ENCODE data around the gene TPGS2. TPM values are rescaled to one million over a fixed set of nuclear protein-coding genes. Genes with fewer than 3 reads are reported as not detected.

The TPGS2 gene
- total RNA-seq, 1 donor from 2014 or later = 57.6 TPM

DNA sequence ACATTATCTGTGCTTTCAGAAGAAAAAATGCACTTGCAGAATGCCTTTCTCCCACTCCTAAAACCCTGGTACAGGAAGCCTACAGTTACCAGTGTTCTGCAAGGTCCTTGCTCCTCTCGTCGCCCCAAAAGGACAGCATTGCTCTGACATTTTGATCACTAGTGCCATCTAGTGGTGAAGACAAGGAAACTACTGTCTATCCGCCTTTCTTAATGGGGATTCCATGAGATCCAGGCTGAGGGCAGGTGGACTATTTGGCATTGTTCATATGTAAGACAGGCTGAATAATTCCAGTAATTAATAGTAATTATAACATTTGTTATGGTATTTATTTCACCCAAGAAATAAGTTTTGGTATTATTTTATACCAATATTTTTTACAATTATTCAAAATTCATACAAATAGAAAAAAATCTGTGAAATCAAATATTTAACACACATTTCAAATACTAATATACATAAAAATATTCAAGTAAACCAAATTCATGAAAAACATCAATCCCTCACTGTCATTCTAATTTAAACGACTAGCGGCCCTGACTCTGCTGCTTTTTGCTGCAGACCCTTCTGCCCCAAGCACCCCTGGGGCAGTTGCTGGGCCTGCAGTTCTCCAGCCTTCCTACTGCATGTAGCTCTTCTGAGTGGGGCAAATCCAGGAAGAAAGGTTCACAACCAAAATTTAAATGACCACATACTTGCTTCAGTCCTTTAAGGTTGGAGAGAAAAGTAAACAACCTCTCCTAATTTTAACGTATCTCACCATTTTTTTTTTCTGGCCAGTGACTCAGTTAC is 19.0 kb downstream of the TPGS2 start:
- TF ChIP-seq, protein P1, sequence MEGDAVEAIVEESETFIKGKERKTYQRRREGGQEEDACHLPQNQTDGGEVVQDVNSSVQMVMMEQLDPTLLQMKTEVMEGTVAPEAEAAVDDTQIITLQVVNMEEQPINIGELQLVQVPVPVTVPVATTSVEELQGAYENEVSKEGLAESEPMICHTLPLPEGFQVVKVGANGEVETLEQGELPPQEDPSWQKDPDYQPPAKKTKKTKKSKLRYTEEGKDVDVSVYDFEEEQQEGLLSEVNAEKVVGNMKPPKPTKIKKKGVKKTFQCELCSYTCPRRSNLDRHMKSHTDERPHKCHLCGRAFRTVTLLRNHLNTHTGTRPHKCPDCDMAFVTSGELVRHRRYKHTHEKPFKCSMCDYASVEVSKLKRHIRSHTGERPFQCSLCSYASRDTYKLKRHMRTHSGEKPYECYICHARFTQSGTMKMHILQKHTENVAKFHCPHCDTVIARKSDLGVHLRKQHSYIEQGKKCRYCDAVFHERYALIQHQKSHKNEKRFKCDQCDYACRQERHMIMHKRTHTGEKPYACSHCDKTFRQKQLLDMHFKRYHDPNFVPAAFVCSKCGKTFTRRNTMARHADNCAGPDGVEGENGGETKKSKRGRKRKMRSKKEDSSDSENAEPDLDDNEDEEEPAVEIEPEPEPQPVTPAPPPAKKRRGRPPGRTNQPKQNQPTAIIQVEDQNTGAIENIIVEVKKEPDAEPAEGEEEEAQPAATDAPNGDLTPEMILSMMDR (IDR thresholded peaks at IDR 0.05) = peak; percentile 89
- Histone ChIP-seq H3K9me3 (no peaks in the 10 kb centered on the region), H3K27me3 (no peaks in the 10 kb centered on the region), H3K36me3 (peaks cover 42% of the 10 kb centered on the region), H3K27ac (no peak overlapping the region), H3K4me1 (no peaks in the 10 kb centered on the region), H3K4me3 (no peak overlapping the region)
- intact Hi-C loops (cut with DNase I) = no loop called here
- ATAC-seq = peak; percentile 96
- no peak for DNase-seq

DNA sequence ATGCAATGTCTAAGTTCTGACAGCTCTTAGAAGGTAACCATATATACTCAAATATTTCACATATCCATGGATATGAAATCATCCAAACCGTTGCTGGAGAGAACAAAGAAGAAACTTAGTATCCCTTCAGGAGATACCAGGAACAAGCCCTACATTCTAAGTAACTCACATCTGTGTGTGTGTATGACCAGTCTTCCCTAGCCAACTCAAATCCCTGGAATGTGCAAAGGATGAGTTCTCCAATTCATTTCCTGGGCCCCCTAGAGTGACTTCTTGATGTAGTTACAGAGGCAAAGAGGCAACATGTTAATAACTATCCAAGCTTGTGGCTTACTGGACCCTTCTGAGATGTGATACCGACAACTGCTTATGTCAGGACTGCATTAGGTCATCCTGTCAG is 20.1 kb downstream of the TPGS2 start:
- Histone ChIP-seq H3K27ac (no peak overlapping the region), H3K9me3 (no peaks in the 10 kb centered on the region), H3K4me1 (no peaks in the 10 kb centered on the region), H3K4me3 (no peak overlapping the region), H3K27me3 (no peaks in the 10 kb centered on the region), H3K36me3 (peaks cover 51% of the 10 kb centered on the region)
- ATAC-seq (no peak), DNase-seq (no peak)
- TF ChIP-seq, protein P1 (IDR thresholded peaks at IDR 0.05) = no peak
- intact Hi-C loops (cut with DNase I) = no loop called here

DNA sequence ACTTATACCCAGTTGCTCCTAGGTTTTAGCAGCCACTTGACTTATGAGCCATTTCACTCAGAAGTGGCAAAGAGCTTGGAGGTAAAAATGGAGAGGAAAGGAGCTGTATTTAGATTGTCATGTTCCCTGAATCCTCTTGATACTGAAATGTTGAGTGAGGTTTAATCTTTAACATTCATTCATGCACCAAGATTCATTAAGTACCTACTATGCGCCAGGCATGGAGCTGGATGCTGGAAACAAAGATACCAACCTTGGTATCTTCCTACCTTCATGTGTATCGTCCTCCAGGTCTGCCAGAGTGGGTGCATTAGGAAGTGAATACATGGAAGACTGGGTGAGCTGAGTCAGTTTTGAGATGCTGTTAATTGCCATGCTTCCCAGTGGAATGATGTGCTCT is 23.7 kb downstream of the TPGS2 start:
- DNase-seq (no peak), ATAC-seq (no peak)
- intact Hi-C loops (cut with DNase I) = no loop called here
- TF ChIP-seq, protein P1 (IDR thresholded peaks at IDR 0.05) = no peak
- H3K9me3 ChIP-seq = no peaks in the 10 kb centered on the region
- no peaks in the 10 kb centered on the region for H3K4me1 ChIP-seq
- no peak overlapping the region for H3K27ac ChIP-seq
- no peaks in the 10 kb centered on the region for H3K27me3 ChIP-seq
- H3K4me3 ChIP-seq = no peak overlapping the region
- peaks cover 67% of the 10 kb centered on the region for H3K36me3 ChIP-seq

DNA sequence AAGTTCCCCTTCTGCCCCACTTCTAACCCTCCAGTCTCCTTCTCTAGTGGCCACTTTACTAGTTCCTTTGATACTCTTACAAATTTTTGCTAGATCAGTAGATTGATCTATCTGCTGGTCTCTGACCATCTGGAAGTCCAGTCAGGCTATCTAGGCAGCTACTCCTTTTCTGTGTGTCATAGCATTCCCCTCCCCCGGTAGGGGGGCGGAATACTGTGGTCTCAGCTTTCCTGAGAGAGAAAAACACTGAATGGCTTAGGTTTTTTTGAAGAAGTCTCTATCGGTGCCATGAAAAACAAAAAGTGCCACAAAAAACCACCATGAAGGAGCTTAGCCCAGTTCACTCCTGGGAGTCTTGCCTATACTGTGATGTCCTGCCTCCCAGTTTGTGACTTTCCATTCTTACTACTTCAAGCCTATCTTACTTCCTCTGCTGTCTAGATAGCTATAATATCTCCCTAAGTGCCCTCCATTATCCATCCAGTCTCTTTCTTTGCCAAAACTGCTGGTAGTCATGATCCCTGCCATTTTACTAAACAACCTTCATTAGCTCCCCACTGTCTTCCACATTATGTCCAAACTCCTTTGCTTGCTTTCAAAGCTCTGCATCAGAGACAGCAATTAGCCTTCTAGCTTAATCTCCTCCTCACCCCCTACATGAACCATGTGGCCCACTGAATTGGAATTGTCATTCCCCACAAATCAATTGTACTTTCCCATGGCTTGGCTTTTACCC is 29.9 kb downstream of the TPGS2 start:
- Histone ChIP-seq H3K9me3 (no peaks in the 10 kb centered on the region), H3K27ac (no peak overlapping the region), H3K27me3 (no peaks in the 10 kb centered on the region), H3K4me3 (no peak overlapping the region), H3K4me1 (no peaks in the 10 kb centered on the region), H3K36me3 (peaks cover 83% of the 10 kb centered on the region)
- no peak for ATAC-seq
- TF ChIP-seq, protein P1 (IDR thresholded peaks at IDR 0.05) = no peak
- intact Hi-C loops (cut with DNase I) = no loop called here
- DNase-seq = no peak

DNA sequence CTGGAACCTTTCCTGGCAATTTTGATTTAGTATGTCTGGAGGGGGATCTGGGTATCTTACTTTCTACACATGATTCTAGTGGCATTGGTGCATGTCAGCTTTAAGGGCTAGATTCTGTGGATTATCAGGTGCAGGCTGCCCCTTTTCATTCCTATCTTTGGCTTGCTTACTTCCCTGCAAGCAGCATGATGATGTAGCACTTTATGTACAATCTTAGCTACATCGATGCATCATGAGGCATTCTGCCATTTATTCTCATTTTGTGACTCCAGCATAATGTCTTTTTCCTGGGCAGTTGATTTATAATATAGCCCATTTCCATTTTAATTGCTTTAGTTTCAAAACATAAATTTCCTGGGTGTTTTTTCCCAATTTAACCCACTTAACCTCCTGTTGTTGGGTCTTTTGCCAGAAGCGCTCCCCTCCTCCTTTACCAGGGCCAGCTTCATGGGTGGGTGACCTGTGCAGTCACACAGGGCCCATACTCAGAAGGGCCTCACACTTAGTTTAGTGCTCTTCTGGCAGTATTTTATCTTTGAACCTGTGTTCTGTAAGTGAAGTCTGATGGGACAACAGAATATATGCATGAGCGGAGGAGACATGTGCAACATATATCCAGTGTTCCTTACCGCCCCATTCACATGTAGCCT is 36.0 kb downstream of the TPGS2 start:
- Histone ChIP-seq H3K9me3 (no peaks in the 10 kb centered on the region), H3K4me1 (no peaks in the 10 kb centered on the region), H3K4me3 (no peak overlapping the region), H3K27me3 (no peaks in the 10 kb centered on the region), H3K27ac (no peak overlapping the region), H3K36me3 (peaks cover 50% of the 10 kb centered on the region)
- ATAC-seq = no peak
- TF ChIP-seq, protein P1 (IDR thresholded peaks at IDR 0.05) = no peak
- no peak for DNase-seq
- intact Hi-C loops (cut with DNase I) = no loop called here

All from upper lobe of right lung (tissue), 1 donor.